Neutrophil (primary cell): ENCODE data around the gene ZMAT5.

Experiments
- H3K27ac ChIP-seq: fragments of 200-600 bp; sonication (generic); 2 replicates; pipeline ENCODE4 v1.5.1; 2016; ENCODE audit warnings: mild to moderate bottlenecking, moderate library complexity
- H3K27me3 ChIP-seq: fragments of 200-600 bp; sonication (generic); 2 replicates; pipeline ENCODE4 v1.6.0; 2016; ENCODE audit warnings: mild to moderate bottlenecking
- H3K36me3 ChIP-seq: fragments of 200-600 bp; sonication (generic); 2 replicates; pipeline ENCODE4 v1.5.1; 2017
- H3K4me1 ChIP-seq, 2 experiments: fragments of 200-600 bp in 1 of 2; sonication (generic) in 1 of 2; 1 replicate in 1 of 2; 2 replicates in 1 of 2; pipeline versions ENCODE4 v1.5.1 to v1.6.1; 2013 to 2016; ENCODE audit warnings: low read depth in 1 of 2, low read length in 1 of 2, mild to moderate bottlenecking in 1 of 2, moderate library complexity in 1 of 2; ENCODE audit not compliant: control insufficient read depth in 1 of 2, insufficient read depth in 1 of 2
- H3K4me3 ChIP-seq, 2 experiments: fragments of 200-600 bp in 1 of 2; sonication (generic) in 1 of 2; 1 replicate in 1 of 2; 2 replicates in 1 of 2; pipeline ENCODE4 v1.5.1; 2013 to 2016; ENCODE audit warnings: low read depth in 1 of 2, low read length in 1 of 2, mild to moderate bottlenecking in 1 of 2, moderate library complexity in 1 of 2
- H3K9me3 ChIP-seq: fragments of 200-600 bp; sonication (generic); 2 replicates; pipeline ENCODE4 v1.5.1; 2016
- TF ChIP-seq, protein P1 (sequence below): fragments of 200-600 bp; sonication (generic); IDR thresholded peaks from 2 replicates; pipeline ENCODE4 v1.5.1; 2016; ENCODE audit warnings: antibody characterized with exemption

ZMAT5 gene

DNA sequence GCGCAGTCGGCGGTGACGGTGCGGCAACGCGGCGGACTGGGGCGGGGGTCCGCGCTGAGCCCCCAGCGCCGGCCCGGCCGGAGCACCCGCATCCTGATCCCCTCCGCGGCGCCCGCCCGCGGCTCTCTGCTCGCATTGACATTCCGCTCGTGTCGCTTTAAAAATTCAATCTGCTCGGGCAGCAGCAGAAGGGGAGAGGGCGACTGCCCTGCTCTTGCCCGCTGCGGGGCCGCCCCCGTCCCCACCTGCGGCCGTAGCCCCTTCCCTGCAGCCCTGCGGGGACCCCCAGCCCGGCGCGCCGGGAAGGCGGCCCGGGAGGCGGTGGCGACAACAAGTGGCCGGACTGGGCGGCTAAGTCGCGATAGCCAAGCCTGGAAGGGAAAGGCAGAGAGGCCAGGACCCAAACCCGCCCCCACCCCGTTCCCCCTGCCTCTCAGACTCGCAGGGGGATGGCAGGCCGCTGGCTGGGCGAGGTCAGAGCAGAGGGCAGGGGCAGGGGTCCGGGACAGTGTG is 45.9 kb downstream of the ZMAT5 start:
- Histone ChIP-seq H3K9me3 (no peaks in the 10 kb centered on the region), H3K36me3 (no peaks in the 10 kb centered on the region), H3K27ac (no peak overlapping the region), H3K4me3 (no peak overlapping the region), H3K27me3 (peaks cover 98% of the 10 kb centered on the region), H3K4me1 (peaks cover 0 to 8% of the 10 kb centered on the region in 2 experiments)
- TF ChIP-seq, protein P1, sequence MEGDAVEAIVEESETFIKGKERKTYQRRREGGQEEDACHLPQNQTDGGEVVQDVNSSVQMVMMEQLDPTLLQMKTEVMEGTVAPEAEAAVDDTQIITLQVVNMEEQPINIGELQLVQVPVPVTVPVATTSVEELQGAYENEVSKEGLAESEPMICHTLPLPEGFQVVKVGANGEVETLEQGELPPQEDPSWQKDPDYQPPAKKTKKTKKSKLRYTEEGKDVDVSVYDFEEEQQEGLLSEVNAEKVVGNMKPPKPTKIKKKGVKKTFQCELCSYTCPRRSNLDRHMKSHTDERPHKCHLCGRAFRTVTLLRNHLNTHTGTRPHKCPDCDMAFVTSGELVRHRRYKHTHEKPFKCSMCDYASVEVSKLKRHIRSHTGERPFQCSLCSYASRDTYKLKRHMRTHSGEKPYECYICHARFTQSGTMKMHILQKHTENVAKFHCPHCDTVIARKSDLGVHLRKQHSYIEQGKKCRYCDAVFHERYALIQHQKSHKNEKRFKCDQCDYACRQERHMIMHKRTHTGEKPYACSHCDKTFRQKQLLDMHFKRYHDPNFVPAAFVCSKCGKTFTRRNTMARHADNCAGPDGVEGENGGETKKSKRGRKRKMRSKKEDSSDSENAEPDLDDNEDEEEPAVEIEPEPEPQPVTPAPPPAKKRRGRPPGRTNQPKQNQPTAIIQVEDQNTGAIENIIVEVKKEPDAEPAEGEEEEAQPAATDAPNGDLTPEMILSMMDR: no peak

DNA sequence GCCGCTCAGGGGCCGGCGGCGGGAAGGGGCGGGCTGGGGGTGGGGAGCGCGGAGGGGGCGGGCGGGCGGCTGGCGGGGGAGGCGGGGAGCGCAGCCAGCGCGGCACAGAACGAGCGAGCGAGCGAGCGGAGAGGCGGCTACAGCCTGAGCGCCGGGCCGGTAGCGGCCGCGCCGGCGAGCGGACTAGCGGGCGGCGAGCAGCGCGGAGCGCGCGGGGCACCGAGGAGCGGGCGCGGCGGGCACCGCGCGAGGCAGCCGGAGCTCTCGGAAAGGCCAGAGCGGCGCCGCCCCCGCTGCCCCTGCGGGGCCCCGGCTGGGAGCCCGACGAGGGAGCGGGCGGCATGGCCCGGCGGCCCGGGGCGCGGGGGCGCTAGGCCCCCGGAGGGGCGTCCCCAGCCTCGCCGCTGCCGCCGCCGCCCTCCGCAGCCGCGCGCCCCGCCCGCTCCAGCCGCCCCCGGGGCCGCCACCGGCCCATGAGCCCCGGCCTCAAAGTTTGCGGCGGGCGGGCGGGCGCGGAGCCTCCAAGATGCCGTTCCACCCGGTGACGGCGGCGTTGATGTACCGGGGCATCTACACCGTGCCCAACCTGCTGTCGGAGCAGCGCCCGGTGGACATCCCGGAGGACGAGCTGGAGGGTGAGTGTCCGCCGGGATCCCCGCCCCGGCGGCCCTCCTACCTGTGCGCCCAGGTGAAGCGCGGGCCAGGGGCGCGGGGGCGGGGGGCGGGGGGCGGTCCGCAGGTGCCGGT is 46.7 kb downstream of the ZMAT5 start, which contains the start of gene CABP7:
TSS of gene CABP7 (plus strand) at position 105 of the 747 bp plus-strand sequence. CDS start at position 527, 422 bp downstream.
- TF ChIP-seq, protein P1: no peak
- no peak within 1 kb of the TSS for H3K4me3 ChIP-seq
- H3K4me1 ChIP-seq: peaks cover 0 to 8% of the 10 kb centered on the region in 2 experiments
- H3K9me3 ChIP-seq: no peaks in the 10 kb centered on the region
- H3K36me3 ChIP-seq: no peaks in the 10 kb centered on the region
- H3K27ac ChIP-seq: no peak within 1 kb of the TSS
- peaks cover 98% of the 10 kb centered on the region for H3K27me3 ChIP-seq

DNA sequence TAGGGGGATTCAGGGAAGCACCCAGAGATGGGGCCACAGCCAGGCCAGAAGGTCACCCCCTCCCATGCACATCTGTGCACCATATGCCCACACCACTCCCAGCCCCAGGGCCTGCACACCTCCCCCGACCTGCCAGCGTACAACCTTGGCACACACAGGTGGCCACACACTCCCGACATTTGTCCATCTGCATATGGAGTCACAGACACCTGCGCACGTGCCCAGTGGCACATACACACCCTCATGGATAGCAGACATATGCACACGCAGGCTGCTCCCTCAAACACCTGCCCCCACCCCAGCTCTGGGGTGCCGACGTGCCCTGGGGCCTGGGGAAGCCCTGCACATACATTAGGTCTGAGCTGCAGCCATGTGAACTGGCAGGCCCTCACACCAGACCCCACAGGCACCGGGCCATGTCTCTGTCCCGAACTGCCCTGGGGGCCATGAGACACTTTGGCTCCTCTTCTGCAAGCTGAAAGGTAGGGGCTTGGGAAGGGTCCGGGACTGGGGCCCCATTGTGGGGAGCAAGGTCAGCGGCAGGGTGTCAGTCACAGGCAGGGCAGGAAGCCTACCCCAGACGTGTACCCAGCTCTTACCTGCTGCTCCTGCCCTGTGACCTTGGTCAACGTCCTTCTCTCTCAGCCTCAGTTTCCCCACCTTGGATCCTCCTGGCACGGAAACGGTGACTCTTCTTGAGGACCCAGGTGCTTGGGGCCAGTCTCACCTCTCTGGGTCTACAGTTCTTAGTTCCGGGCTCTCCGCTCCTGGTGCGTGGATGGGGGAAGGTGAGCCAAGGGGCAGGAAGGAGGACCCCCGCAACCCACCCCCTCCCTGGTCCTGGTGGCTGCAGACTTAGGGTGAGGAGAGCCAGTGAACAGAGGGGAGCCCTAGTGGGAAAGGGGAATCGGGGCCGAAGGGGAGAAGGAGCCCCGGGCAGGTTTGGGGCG is 47.6 kb downstream of the ZMAT5 start:
- Histone ChIP-seq H3K9me3 (no peaks in the 10 kb centered on the region), H3K36me3 (no peaks in the 10 kb centered on the region), H3K4me1 (peaks cover 0 to 8% of the 10 kb centered on the region in 2 experiments), H3K4me3 (no peak overlapping the region), H3K27me3 (peaks cover 98% of the 10 kb centered on the region), H3K27ac (no peak overlapping the region)
- TF ChIP-seq, protein P1: no peak

DNA sequence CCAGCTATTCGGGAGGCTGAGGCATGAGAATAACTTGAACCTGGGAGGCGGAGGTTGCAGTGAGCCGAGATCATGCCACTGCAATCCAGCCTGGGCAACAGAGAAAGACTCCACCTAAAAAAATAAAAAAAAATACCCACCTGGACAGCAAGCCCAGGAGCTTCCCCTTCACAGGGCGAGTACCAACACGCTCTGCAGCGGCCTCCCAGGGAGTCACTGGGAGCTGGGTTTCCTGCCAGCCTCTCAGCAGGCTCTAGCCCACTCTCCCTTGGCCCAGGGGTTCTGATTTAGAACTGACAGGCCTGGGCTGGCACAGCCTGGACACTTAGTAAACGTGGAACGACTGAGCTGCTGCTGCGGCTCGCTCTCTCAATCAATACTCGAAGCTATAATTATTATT is 49.0 kb downstream of the ZMAT5 start:
- Histone ChIP-seq H3K27me3 (peaks cover 98% of the 10 kb centered on the region), H3K27ac (no peak overlapping the region), H3K4me3 (no peak overlapping the region), H3K9me3 (no peaks in the 10 kb centered on the region), H3K36me3 (no peaks in the 10 kb centered on the region), H3K4me1 (peaks cover 0 to 8% of the 10 kb centered on the region in 2 experiments)
- TF ChIP-seq, protein P1: no peak

DNA sequence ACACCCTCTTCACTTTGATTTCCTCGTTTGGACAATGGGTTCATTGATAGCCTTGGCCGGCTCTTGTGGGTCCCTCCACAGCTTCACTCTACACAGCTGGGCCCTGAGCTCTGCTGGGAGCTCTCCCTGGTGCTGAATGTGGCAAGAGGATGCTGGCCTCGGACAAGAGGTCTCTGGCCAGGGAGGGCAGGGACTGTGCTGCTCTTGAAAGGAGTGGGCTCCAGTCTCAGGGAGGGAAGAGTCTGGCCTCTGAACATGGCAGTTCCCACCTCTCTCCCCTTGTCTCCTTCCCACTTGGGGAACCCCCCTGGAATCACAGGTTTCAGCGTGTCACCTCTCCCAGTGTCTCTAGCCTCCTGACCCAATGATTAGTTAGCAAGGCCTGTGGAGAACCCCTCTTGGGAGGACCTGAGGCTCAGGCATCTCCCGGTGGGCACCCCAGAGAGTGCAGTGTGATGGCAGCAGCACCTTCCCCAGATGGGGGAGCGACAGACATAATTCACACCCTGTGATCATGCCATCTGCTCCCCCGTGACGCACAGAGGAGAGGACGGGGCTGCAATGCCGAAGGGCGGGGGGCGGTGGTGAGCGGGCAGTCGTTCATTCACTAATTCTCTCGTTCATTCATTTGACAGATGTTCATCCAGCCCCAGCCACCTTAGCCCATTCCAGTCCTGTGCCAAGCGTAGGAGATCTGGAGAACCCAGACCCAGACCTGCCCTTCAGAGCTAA is 49.8 kb downstream of the ZMAT5 start:
- no peaks in the 10 kb centered on the region for H3K9me3 ChIP-seq
- no peaks in the 10 kb centered on the region for H3K36me3 ChIP-seq
- peaks cover 92% of the 10 kb centered on the region for H3K27me3 ChIP-seq
- no peak overlapping the region for H3K4me3 ChIP-seq
- peaks cover 0 to 8% of the 10 kb centered on the region in 2 experiments for H3K4me1 ChIP-seq
- TF ChIP-seq, protein P1: no peak
- no peak overlapping the region for H3K27ac ChIP-seq
